PC-3 (cell line): ENCODE data around the gene MLF2. TPM values are rescaled to one million over a fixed set of nuclear protein-coding genes. Genes with fewer than 3 reads are reported as not detected.

Experiments used
- ATAC-seq: fragments of 200-7000 bp; cut with Tn5 transposase; 2 replicates; pipeline ENCODE4 v1.9.1; 2020; ENCODE audit warnings: mild to moderate bottlenecking, moderate library complexity
- BruUV-seq: library from RNA; stranded (reverse); fragments of 400-500 nt; replicated peaks from 2 replicates; lab custom pipeline; 2021; lab: Mats Ljungman, UMichigan
- CTCF ChIA-PET: fragments of 300-600 bp; sonication (Branson Sonifier 250); formaldehyde crosslinking; loops from one replicate; lab custom pipeline; 2022; ENCODE audit warnings: antibody characterized with exemption; lab: Charles Lee
- POLR2A ChIA-PET: fragments of 300-600 bp; sonication (Branson Sonifier 250); formaldehyde crosslinking; loops from one replicate; lab custom pipeline; 2022; ENCODE audit warnings: antibody characterized with exemption; ENCODE audit not compliant: unreplicated experiment; lab: Charles Lee
- DNase-seq: peaks from one replicate; pipeline ENCODE4 v3.0.0-alpha.2; 2015
- H2AFZ ChIP-seq: fragments of 300-600 bp; sonication (generic); 2 replicates; pipeline ENCODE4 v1.6.0; 2016; ENCODE audit warnings: antibody characterized with exemption, low read length
- H3F3A ChIP-seq: fragments of 300-600 bp; sonication (generic); one replicate; pipeline ENCODE4 v1.6.0; 2017; ENCODE audit warnings: antibody characterized with exemption, low read length, control low read depth, mild to moderate bottlenecking; ENCODE audit not compliant: unreplicated experiment
- H3K27ac ChIP-seq: fragments of 300-600 bp; sonication (generic); 2 replicates; pipeline ENCODE4 v1.5.1; 2016; ENCODE audit warnings: mild to moderate bottlenecking, low read length
- H3K27me3 ChIP-seq: fragments of 300-600 bp; sonication (generic); 2 replicates; pipeline ENCODE4 v1.6.1; 2016; ENCODE audit warnings: low read length, mixed read lengths
- H3K36me3 ChIP-seq: fragments of 300-600 bp; sonication (generic); 2 replicates; pipeline ENCODE4 v1.6.1; 2016; ENCODE audit warnings: low read depth, mixed run types, low read length, mixed read lengths
- H3K4me1 ChIP-seq: fragments of 300-600 bp; sonication (generic); 2 replicates; pipeline ENCODE4 v1.5.1; 2016; ENCODE audit warnings: low read length; ENCODE audit not compliant: insufficient read depth
- H3K4me2 ChIP-seq: fragments of 300-600 bp; sonication (generic); 2 replicates; pipeline ENCODE4 v1.6.0; 2016; ENCODE audit warnings: low read length
- H3K4me3 ChIP-seq: fragments of 300-600 bp; sonication (generic); 2 replicates; pipeline ENCODE4 v1.5.1; 2016; ENCODE audit warnings: mild to moderate bottlenecking, low read length, mixed read lengths
- H3K79me2 ChIP-seq: fragments of 300-600 bp; sonication (generic); 2 replicates; pipeline ENCODE4 v1.6.1; 2017; ENCODE audit warnings: low read length, mixed read lengths
- H3K9ac ChIP-seq: fragments of 300-600 bp; sonication (generic); 2 replicates; pipeline ENCODE4 v1.6.0; 2016; ENCODE audit warnings: mild to moderate bottlenecking, low read length
- H3K9me2 ChIP-seq: fragments of 300-600 bp; sonication (generic); replicated peaks from 2 replicates; pipeline ENCODE4 v1.6.1; 2016; ENCODE audit warnings: mixed run types, low read length, mixed read lengths
- H3K9me3 ChIP-seq: fragments of 300-600 bp; sonication (generic); 2 replicates; pipeline ENCODE4 v1.6.1; 2016; ENCODE audit warnings: low read length, mixed read lengths
- H4K20me1 ChIP-seq: fragments of 300-600 bp; sonication (generic); 2 replicates; pipeline ENCODE4 v1.6.1; 2016; ENCODE audit warnings: low read length, mixed read lengths
- EZH2 ChIP-seq: fragments of 300-600 bp; sonication (generic); IDR thresholded peaks from one replicate; pipeline ENCODE4 v1.6.1; 2017; ENCODE audit warnings: antibody characterized with exemption, mild to moderate bottlenecking, low read length; ENCODE audit not compliant: unreplicated experiment
- EZH2phosphoT487 ChIP-seq: fragments of 300-600 bp; sonication (generic); IDR thresholded peaks from 2 replicates; pipeline ENCODE4 v1.6.1; 2018; ENCODE audit warnings: mild to moderate bottlenecking, antibody characterized with exemption, low read length, borderline replicate concordance
- intact Hi-C: fragments of 100-400 bp; cut with micrococcal nuclease; formaldehyde crosslinking; loops from 2 replicates; pipeline ENCODE4 v1.9.0; 2023
- total RNA-seq: library from RNA; depleted of rRNA; stranded (reverse); fragments of >200 nt; gene quantifications from 2 replicates; pipeline ENCODE4 v1.2.3, GENCODE V29; 2014
- TF ChIP-seq, protein P1 (sequence below): fragments of 300-600 bp; sonication (generic); conservative IDR thresholded peaks from 2 replicates; pipeline ENCODE4 v1.5.1; 2017; ENCODE audit warnings: antibody characterized with exemption, low read depth, mild to moderate bottlenecking, low read length

Gene MLF2
- total RNA-seq, 1 experiment from 2014 or later, result 222 TPM

DNA sequence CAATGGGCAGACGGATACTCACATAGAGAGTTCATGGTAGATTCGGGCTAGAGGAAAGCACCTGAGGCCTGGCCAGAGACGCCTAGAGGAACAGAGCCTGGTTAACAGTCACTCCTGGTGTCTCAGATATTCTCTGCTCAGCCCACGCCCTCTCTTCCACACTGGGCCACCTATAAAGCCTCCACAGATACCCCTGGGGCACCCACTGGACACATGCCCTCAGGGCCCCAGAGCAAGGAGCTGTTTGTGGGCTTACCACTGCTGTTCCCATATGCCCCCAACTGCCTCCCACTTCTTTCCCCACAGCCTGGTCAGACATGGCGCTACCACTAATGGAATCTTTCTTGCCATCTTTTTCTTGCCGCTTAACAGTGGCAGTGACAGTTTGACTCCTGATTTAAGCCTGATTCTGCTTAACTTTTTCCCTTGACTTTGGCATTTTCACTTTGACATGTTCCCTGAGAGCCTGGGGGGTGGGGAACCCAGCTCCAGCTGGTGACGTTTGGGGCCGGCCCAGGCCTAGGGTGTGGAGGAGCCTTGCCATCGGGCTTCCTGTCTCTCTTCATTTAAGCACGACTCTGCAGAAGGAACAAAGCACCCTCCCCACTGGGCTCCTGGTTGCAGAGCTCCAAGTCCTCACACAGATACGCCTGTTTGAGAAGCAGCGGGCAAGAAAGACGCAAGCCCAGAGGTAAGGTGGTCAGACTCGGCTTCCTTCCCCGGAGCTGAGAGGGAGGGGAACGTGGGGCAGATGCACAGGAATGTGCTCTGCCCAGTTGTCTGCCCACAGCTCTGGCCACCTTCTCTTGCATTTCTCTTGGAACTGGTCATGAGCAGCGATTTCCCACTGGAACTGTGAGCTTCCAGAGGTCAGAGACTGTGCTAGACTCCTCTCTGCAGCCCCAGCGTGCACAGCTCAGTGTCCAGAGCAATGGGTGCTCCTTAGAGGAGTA is 36.3 kb upstream of the MLF2 start, which contains the start of gene CD4:
Gene CD4 (plus strand): TSS at position 557 of the 953 bp plus-strand sequence. CDS start 10,611 bp downstream, outside the sequence.
- no peak within 1 kb of the TSS for H3K4me3 ChIP-seq
- no peaks in the 10 kb centered on the region for H3K4me1 ChIP-seq
- ChIA-PET CTCF (no interaction called here), POLR2A (no interaction called here)
- H3F3A ChIP-seq, result no peaks in the 10 kb centered on the region
- no peaks in the 10 kb centered on the region for H3K27me3 ChIP-seq
- no peaks in the 10 kb centered on the region for H3K79me2 ChIP-seq
- H3K27ac ChIP-seq, result no peak within 1 kb of the TSS
- no peaks in the 10 kb centered on the region for H3K9me3 ChIP-seq
- ATAC-seq (no peak), DNase-seq (no peak)
- H3K9me2 ChIP-seq, result no peaks in the 10 kb centered on the region
- no TSS peak for BruUV-seq
- no peak within 1 kb of the TSS for H3K9ac ChIP-seq
- TF ChIP-seq, protein P1, sequence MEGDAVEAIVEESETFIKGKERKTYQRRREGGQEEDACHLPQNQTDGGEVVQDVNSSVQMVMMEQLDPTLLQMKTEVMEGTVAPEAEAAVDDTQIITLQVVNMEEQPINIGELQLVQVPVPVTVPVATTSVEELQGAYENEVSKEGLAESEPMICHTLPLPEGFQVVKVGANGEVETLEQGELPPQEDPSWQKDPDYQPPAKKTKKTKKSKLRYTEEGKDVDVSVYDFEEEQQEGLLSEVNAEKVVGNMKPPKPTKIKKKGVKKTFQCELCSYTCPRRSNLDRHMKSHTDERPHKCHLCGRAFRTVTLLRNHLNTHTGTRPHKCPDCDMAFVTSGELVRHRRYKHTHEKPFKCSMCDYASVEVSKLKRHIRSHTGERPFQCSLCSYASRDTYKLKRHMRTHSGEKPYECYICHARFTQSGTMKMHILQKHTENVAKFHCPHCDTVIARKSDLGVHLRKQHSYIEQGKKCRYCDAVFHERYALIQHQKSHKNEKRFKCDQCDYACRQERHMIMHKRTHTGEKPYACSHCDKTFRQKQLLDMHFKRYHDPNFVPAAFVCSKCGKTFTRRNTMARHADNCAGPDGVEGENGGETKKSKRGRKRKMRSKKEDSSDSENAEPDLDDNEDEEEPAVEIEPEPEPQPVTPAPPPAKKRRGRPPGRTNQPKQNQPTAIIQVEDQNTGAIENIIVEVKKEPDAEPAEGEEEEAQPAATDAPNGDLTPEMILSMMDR, result no peak
- TF ChIP-seq EZH2 (no peak), EZH2phosphoT487 (no peak)
- no peaks in the 10 kb centered on the region for H3K36me3 ChIP-seq
- H4K20me1 ChIP-seq, result no peaks in the 10 kb centered on the region
- H2AFZ ChIP-seq, result no peak within 1 kb of the TSS
- no peak within 1 kb of the TSS for H3K4me2 ChIP-seq
- intact Hi-C loops, result no loop called here

DNA sequence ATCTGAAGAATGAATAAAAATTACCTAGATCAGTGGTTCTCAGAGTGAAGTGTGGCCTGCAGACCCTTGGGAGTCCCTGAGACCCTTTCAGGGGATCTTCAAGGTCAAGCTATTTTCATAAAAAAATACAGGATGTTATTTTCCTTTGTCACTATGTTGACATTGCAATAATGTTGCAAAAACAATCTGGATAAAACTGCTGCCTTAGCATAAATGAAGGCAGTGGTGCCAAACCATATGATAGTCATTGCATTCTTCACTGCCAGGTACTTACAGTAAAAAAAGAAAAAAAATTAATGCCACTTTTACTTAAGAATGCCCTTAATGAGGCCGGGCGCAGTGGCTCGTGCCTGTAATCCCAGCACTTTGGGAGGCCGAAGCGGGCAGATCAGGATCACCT is 34.4 kb upstream of the MLF2 start:
- Histone ChIP-seq H3K27ac (no peak overlapping the region), H3F3A (no peaks in the 10 kb centered on the region), H3K36me3 (no peaks in the 10 kb centered on the region), H3K9me3 (no peaks in the 10 kb centered on the region), H3K9me2 (no peaks in the 10 kb centered on the region), H3K4me3 (no peak overlapping the region), H3K4me1 (no peaks in the 10 kb centered on the region), H3K27me3 (no peaks in the 10 kb centered on the region), H3K9ac (no peak overlapping the region), H3K4me2 (no peak overlapping the region), H4K20me1 (no peaks in the 10 kb centered on the region), H2AFZ (no peak overlapping the region), H3K79me2 (no peaks in the 10 kb centered on the region)
- CTCF ChIA-PET, result no interaction called here
- TF ChIP-seq EZH2phosphoT487 (no peak), EZH2 (no peak)
- TF ChIP-seq, protein P1, result no peak
- intact Hi-C loops, result no loop called here
- ATAC-seq, result no peak
- DNase-seq, result no peak
- BruUV-seq, result no TSS peak
- POLR2A ChIA-PET, result no interaction called here
